DMS153 (cell line): Measurements from ENCODE around the gene ARFGAP1.

Experiments used
- DNase-seq: peaks from one replicate; lab custom pipeline; 2025; lab: John Stamatoyannopoulos, UW

Gene ARFGAP1

DNA sequence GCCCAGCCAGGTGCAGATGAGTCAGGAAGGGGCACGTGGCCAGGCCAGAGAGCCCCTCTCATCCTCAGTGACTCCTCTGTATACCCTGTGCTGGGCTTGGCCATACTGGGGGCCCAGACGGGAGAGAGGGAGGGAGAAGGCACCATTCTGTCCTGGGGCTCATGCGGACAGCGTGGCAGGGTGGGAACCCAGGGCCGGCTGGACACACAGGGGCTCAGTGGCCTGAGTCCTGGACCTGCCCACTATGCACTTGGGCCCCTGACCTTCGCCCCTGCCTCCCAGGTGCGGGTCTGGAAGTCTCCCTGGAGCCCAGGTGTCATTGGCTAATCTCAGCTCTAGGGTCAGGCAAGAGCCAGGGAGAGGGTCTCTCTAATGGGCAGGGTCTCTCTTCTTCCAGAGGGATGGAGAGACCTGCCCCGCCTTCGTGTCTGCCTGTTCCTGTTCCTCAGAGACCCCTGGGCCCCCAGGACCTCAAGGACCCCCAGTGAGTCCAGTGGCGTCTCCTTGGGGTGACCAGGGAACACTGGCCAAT lies 48.1 kb downstream of the ARFGAP1 start:
- DNase-seq: no peak

DNA sequence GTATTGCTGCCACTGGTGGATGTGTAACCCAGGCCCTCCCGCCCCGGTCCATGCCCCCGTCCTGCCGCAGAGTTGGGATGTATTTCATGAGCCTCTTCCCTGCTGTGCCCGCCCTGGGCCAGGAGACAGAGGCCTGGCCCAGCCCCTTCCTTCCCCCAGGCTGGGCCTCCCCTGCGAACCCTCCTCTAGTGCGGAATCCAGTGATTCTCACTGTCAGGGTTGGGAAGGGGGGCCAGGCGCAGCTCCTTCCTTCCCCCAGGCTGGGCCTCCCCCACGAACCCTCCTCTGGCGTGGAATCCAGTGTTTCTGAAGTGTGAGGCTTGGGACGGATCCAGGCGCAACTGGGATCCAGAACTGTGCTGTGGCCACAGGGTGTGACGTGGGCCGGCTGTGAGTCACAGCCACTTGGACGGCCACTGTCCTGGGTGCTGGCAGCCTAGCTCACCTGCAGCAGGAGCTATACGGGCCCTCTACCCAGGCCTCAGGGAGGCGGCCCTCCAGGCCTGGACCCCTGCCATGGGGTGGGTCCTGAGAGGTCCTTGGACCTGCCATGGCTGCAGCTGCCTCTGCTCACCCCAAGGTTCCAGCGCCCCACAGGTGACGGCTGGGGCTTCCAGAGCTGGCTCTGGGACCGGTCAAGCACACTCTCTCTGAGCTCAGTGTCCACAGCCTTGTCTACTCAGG lies 48.7 kb downstream of the ARFGAP1 start:
- no peak for DNase-seq

DNA sequence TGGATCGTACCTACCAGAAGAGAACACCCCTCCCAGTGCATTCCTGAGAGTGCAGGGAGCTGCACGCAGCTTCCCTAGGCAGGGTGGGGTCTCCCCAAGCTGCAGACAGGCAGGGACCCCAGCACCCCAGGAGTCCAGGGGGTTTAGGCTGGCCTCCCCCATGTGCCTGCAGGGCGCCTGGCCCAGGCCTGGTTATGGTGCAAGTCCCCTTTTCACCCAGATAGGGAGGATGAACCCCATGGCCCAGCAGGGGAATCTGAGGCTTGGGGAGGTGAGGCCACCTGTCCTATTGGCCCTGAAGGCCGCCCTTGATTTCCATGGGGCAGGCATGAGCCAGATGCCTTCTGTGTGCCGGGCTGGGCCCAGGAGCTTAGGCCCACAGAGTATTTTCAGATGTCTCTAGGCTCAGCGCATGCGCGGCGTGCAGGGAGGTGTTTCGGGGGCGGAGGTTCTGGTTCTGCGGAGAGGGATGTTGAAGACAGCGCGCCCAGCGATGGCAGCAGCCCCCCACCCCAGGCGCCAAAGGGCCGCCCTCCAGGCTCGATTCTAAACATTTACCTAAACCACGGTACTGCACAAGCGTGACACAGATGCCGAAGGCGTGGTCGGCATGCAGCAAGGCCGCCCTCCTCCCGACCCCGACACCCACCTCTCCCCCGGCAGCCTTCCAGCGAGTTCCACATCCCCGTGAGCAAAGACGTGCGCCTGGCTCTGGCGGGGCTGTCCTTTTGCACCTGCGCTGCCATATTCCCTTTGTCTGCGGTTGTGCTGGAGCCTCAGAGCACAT lies 49.7 kb downstream of the ARFGAP1 start:
- no peak for DNase-seq

DNA sequence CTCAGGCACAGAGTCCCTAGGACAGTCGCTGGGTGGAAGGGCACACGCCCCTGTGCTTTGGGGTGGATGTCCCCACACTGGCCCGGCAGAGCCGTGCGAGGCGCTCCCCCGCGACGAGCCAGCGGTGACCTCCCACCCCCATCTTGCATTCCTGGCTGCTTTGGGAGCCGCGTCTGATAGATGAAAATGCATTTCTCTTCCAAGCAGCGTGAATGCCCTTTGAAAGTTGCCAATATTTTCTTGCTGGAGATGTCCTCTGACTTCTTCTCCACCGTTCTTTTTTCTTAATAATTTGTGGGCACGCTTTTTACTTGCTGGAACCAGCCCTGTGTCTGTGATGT lies 50.3 kb downstream of the ARFGAP1 start:
- no peak for DNase-seq

DNA sequence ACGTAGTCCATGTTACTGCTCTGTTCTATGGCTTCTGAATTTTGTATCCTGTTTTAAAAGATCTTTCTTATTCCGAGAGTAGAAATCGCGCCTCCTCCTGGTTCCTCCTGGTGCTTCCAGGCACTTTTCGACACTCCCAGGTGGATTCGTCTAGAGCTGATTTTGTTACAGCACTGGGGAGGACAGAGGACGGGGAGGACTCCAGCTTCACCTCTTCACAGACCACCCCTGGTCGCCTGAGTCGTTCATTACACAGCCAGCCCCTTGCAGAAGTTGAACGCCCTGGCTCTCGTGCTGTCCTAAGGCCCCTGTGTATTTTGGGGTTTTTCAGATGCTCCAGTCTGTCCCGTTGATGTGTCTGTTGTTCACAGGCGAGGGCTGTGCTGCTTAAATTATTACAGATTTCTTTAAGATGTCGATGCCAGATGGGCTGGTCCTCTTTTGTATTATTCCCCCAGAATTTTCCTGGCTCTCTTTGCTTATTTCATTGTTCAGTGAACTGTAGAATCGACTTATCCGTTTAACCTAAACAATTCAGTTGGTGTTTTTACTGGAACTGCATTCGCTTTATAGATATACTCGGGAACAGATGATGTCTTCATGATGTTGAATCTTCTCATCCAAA lies 50.9 kb downstream of the ARFGAP1 start:
- no peak for DNase-seq

DNA sequence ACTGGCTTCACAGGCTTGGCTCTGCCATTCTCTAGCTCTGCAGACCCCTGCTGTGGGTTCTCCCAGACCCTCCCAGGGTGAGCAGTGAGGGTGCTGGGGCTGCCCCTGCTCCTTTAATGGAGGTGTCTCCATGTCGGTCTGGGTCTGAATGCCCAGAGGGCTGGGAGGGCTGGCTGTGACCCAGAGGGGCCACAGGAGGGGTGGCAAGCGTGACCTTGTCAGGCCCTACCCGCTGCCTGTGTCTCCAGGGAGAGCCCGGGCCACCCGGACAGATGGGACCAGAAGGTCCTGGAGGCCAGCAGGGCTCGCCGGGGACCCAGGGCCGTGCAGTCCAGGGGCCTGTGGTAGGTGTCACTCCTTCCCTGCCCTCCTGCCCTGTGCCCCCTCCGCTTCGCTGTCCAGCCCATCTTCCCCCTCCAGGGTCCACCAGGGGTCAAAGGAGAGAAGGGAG lies 52.4 kb downstream of the ARFGAP1 start:
- DNase-seq: no peak

DNA sequence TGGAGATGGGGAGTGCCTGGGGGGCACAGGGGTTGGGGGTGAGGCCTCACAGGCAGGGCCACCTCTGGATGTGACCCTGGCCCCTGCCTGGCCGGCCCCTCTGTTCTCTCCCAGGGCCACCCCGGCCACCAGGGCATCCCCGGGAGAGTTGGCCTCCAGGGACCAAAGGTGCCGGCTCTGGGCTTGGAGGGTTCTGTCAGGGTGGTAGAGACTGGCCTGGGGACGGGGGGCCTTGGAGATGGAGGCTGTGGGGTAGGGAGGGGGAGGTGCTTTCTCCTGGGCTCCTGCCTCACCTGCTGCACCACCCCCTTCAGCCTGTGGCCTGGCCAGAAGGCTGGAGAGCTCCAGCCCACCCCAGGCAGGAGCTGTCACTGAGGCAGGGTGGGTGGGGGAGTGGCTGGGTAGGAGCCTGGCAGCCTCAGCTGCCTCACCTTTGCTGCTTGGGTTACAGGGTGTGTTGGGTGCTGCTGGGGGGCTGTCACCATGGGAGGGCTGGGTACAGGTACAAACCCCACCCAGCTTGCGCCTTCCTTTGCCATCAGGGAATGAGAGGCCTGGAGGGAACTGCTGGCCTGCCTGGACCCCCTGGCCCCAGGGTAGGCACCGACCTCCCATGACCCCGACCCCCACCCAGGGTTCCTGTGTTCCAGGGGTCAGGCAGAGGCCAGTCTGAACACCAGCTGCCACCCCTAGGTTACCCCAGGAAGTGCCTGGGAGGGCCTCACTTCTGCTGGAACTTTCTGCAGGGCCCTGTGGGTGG lies 53.1 kb downstream of the ARFGAP1 start:
- no peak for DNase-seq

DNA sequence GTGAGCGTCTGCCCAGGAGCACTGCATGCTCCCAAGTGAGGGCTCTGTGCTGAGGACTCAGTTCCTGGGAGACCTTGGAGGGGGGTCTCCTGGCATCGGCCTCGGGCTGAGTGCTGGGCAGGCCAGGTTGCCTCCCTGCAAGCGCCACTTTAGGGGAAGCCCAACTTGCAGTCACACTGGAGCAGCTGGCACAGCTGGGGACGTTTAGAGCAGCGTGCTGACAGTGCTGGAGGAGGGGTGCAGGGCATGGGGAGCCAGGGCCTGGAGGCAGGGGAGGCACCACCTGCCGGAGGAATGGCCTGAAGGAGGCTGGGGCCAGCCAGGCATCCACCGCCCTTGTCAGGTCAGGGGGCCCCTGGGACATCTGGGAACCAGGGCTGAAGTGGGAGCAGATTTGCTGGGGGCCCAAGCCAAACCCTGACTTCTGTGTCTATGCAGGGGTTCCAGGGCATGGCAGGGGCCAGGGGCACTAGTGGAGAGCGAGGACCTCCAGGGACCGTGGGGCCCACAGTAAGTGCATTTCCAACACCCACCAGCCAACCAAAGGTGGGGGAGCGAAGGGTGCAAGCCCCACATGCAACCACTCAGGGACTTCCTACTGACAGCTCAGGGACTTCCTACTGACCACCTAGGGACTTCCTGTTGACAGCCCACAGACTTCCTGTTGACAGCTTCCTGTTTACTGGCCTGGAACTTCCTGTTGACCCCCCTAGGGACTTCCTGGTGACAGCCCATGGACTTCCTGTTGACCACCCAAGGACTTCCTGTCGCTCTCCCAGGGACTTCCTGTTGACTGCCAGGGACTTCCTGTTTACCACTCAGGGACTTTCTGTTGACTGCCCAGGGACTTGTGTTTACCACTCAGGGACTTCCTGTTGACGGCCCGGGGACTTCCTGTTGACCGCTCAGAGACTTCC lies 54.0 kb downstream of the ARFGAP1 start:
- no peak for DNase-seq

DNA sequence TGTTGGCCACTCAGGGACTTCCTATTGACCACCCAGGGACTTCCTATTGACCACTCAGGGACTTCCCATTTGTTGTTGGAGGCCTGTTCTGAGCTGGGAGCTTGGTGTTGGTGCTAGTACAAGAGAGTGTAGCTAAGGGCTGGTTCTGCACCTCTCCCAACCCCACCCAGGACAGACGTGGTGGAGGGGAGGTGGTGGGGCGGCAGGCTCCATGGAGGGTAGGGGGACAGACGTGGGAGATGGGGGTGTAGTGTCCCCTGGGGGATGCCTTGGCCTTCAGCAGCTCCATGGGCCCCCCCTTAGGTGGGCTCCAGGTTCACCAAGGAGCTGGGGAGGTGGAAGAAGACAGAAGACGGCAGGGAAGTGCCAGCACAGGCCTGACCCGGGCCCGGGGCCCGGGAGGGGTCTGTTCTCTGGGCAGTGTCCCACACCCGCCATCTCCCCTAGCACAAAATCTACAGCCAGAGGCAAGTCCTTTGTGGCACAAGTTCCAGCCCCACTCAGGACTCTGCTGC lies 54.7 kb downstream of the ARFGAP1 start:
- no peak for DNase-seq

DNA sequence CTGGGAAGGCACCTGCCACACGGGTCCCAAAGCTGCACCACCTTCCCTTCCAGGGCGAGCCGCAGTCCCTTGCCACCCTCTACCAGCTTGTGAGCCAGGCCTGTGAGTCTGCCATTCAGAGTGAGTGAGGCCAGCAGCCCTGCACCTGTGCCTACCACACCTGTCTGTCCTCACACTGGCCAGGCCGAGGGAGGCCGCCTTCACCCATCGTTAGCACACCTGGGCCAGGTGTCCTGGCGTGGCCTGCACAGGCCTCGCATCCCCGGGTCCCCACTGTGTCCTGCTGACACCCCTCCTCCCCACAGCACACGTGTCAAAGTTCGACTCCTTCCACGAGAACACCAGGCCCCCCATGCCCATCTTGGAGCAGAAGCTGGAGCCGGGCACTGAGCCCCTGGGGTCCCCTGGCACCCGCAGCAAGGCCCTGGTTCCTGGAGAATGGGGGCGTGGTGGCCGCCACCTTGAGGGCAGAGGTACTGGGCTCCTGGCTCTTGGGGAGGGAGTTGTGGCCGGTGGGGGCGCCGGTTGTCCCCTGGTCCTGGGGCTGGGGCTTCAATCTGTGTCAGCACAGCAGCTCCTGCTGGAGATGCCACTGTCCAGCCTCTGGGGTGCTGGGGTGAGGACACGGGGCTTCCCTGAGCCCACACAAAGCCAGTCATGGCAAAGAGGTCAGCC lies 55.5 kb downstream of the ARFGAP1 start:
- no peak for DNase-seq

- no peak for DNase-seq
Measured at GRCh38 chr20:63328718-63329275, 56.2 kb downstream of the ARFGAP1 start.

DNA sequence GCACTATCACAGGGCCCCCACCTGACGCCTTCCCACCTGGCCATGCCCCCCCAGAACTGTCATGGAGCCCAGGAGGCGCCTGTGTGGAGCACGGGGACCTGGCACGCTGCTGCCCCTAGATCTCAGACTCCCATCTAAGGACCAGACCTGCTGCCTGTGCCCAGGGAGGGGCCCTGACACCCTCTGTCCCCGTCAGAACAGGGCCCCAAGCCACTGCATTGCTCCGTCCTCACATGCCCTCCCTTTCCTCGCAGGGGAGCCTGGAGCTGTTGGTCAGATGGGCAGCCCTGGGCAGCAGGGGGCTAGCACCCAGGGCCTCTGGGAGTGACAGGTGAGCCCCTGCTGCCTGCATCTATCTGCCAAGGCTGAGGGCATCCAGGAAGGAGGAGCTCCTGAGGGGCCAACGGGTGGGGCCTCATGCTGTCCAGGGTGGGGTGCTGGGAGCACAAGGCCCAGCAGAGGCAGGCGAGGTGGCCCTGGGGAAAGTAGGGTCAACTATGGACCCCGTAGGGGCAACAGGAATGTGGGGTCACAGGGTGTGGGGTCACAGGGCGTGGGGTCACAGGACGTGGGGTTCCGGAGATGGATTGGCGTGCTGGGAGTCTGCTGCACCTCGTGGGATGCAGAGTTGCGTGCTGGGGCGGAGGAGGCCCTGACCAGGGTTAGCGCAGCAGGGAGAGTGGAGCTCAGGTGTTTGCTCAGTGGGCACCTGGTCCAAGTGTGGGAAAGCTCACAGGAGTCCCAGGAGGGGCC lies 56.9 kb downstream of the ARFGAP1 start:
- DNase-seq: no peak

- no peak for DNase-seq
Measured at GRCh38 chr20:63330084-63330760, 57.6 kb downstream of the ARFGAP1 start.

DNA sequence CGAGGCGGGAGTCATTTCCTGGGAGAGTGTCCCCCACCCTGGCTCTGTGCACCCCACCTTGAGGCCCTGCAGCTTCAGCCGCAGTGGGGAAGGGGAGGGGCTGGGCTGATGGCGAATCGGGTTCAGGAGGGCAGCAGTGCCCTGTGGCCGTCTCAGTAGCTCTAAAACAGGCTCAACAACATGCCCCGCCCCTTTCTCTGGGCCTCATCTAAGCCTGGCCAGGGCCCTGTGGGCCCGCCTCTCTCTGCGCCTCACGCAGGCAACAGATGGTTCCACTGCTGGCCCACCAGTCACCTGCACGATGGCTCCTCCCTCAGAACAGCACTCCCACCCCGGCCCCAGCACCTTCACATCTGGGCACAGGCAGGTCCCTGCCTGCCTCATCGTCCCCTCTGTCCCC lies 58.3 kb downstream of the ARFGAP1 start:
- DNase-seq: no peak

DNA sequence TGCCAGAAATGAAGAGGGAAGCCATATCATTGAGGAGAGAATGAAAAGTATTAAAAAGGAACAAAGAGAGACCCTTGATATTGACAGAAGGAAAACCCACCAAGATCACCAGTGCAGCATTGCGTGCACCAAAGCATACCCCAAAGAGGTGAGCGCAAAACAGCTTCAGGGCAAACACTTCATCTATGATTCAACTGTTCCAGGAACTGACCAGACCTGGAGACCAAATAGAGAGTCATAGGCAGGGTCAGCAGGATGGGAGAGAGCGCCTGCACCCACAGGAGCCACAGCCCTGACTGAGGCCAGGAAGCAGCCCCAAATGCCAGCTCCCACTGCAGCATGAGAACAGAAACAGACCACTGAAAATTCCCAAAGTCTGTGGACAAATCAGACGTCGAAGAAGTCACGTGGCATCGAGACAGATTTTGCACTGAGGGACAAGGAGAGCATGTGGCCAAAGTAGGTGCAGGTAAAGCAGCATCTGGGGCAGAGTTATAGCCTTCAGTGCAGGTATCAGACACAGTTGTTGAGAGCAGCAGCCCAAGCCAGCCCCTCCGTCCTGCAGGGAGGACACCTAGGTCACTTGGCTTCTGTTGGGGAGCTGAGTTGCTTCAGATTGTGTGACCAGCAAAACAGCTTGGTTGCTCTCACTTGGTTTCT lies 59.3 kb downstream of the ARFGAP1 start:
- no peak for DNase-seq

- DNase-seq: no peak
Measured at GRCh38 chr20:63332488-63333240, 60.1 kb downstream of the ARFGAP1 start.

- DNase-seq: no peak
Measured at GRCh38 chr20:63333241-63333836, 60.7 kb downstream of the ARFGAP1 start.
